Smooth muscle cell (in vitro differentiated cells): ENCODE results near the gene TRAPPC12. TPM values are rescaled to one million over a fixed set of nuclear protein-coding genes. Genes with fewer than 3 reads are reported as not detected.
A peak's percentile ranks its signal among the peaks of the same experiment; 100 is the strongest.

ENCODE experiments used
- DNase-seq: peaks from one replicate; lab custom pipeline; 2025; ENCODE audit not compliant: unreplicated experiment; lab: John Stamatoyannopoulos, UW
- H2AFZ ChIP-seq: fragments of 200-600 bp; sonication (generic); 2 replicates; pipeline ENCODE4 v1.6.0; 2016; ENCODE audit warnings: antibody characterized with exemption, low read depth, mild to moderate bottlenecking
- H3F3A ChIP-seq: fragments of 200-600 bp; sonication (generic); 2 replicates; pipeline ENCODE4 v1.6.0; 2017; ENCODE audit warnings: antibody characterized with exemption, low read depth
- H3K27ac ChIP-seq: fragments of 200-600 bp; sonication (generic); 2 replicates; pipeline ENCODE4 v1.5.1; 2016; ENCODE audit warnings: low read depth, mild to moderate bottlenecking
- H3K27me3 ChIP-seq: fragments of 200-600 bp; sonication (generic); 2 replicates; pipeline ENCODE4 v1.6.1; 2016; ENCODE audit warnings: low read depth, mild to moderate bottlenecking
- H3K36me3 ChIP-seq: fragments of 200-600 bp; sonication (generic); 2 replicates; pipeline ENCODE4 v1.5.1; 2016; ENCODE audit warnings: low read depth
- H3K4me1 ChIP-seq: fragments of 200-600 bp; sonication (generic); 2 replicates; pipeline ENCODE4 v1.5.1; 2016; ENCODE audit warnings: low read depth
- H3K4me2 ChIP-seq: fragments of 200-600 bp; sonication (generic); 2 replicates; pipeline ENCODE4 v1.6.0; 2016; ENCODE audit warnings: mild to moderate bottlenecking
- H3K4me3 ChIP-seq: fragments of 200-600 bp; sonication (generic); 2 replicates; pipeline ENCODE4 v1.5.1; 2016; ENCODE audit warnings: mild to moderate bottlenecking
- H3K79me2 ChIP-seq: fragments of 200-600 bp; sonication (generic); 2 replicates; pipeline ENCODE4 v1.6.0; 2016; ENCODE audit warnings: low read depth, mild to moderate bottlenecking
- H3K9ac ChIP-seq: fragments of 200-600 bp; sonication (generic); 2 replicates; pipeline ENCODE4 v1.6.0; 2016; ENCODE audit warnings: low read depth
- H3K9me3 ChIP-seq: fragments of 200-600 bp; sonication (generic); replicated peaks from 2 replicates; pipeline ENCODE4 v1.5.1; 2016; ENCODE audit warnings: low read depth
- H4K20me1 ChIP-seq: fragments of 200-600 bp; sonication (generic); 2 replicates; pipeline ENCODE4 v1.6.0; 2016; ENCODE audit warnings: low read depth
- CTCF ChIP-seq: fragments of 200-600 bp; sonication (generic); IDR thresholded peaks from 2 replicates; pipeline ENCODE4 v1.5.1; 2017; ENCODE audit warnings: borderline replicate concordance, mild to moderate bottlenecking, antibody characterized with exemption; ENCODE audit not compliant: insufficient read depth, poor library complexity, severe bottlenecking
- WGBS: methylation state at CpG from one replicate; pipeline ENCODE4 v1.1.7; 2016; ENCODE audit warnings: low lambda C conversion rate; 5-methylcytosine and 5-hydroxymethylcytosine counted together
- polyA plus RNA-seq: library from polyadenylated mRNA; unstranded; fragments of >200 nt; fragmentation: Nextera tagmentation; extraction: Ambion mirVana; gene quantifications from 2 replicates; pipeline ENCODE4 v1.2.1, GENCODE V29; 2016
- total RNA-seq: library from RNA; depleted of rRNA; stranded (reverse); fragments of >200 nt; gene quantifications from 2 replicates; pipeline ENCODE4 v1.2.3, GENCODE V29; 2014

The TRAPPC12 gene
- total and polyA plus RNA-seq, 2 experiments from 2014 or later: 26.0 to 55.4 TPM

DNA sequence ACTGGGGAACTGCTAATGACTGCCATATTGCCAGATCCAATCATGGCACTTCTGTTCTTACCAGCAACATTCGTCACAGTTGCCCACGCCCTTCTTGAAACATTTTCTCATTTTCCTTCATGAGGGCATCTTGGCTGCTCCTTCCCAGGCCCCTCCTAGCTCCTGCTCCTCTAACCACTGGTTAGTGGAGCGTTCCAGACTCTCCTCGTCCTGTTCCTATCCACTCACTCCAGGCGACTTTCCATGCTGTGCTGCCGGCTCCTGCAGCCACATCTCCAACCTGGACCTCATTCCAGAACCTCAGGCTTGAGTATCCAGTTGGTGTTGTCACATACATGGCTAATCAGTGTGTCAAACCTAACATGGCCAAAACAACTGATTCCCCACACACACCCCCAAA is 141.1 kb downstream of the TRAPPC12 start:
- Histone ChIP-seq H3K27me3 (no peaks in the 10 kb centered on the region), H3K36me3 (no peaks in the 10 kb centered on the region), H3K9ac (no peak overlapping the region), H2AFZ (no peak overlapping the region), H3K27ac (no peak overlapping the region), H3K9me3 (no peaks in the 10 kb centered on the region), H3K79me2 (peaks cover 16% of the 10 kb centered on the region), H3K4me2 (peak overlapping the region; percentile 90), H3F3A (peaks cover 9% of the 10 kb centered on the region), H4K20me1 (no peaks in the 10 kb centered on the region), H3K4me3 (no peak overlapping the region), H3K4me1 (peaks cover 11% of the 10 kb centered on the region)
- WGBS: 95% methylated on average over 6 of the region's 6 CpGs
- TF ChIP-seq CTCF: no peak
- no peak for DNase-seq

GRCh38 chr2:3522961-3523421 is 143.5 kb downstream of the TRAPPC12 start:
- Histone ChIP-seq H3K36me3 (no peaks in the 10 kb centered on the region), H3K27ac (peak overlapping the region; percentile 32), H2AFZ (no peak overlapping the region), H3K27me3 (no peaks in the 10 kb centered on the region), H3K4me3 (no peak overlapping the region), H3F3A (peaks cover 9% of the 10 kb centered on the region), H3K4me1 (peaks cover 6% of the 10 kb centered on the region), H3K9ac (no peak overlapping the region), H3K4me2 (peak overlapping the region; percentile 59), H3K79me2 (peaks cover 6% of the 10 kb centered on the region), H3K9me3 (no peaks in the 10 kb centered on the region), H4K20me1 (no peaks in the 10 kb centered on the region)
- no peak for DNase-seq
- whole genome bisulfite sequencing: 35% methylated on average over 13 of the region's 13 CpGs
- TF ChIP-seq CTCF: no peak

- H3K4me2 ChIP-seq: peak overlapping the region; percentile 59
- no peak overlapping the region for H3K4me3 ChIP-seq
- peak overlapping the region; percentile 32 for H3K27ac ChIP-seq
- H3K4me1 ChIP-seq: peaks cover 4% of the 10 kb centered on the region
- no peak for DNase-seq
- H3K27me3 ChIP-seq: no peaks in the 10 kb centered on the region
- H3K9ac ChIP-seq: no peak overlapping the region
- peaks cover under 1% of the 10 kb centered on the region for H3K79me2 ChIP-seq
- no peaks in the 10 kb centered on the region for H3K36me3 ChIP-seq
- no peaks in the 10 kb centered on the region for H4K20me1 ChIP-seq
- H3F3A ChIP-seq: peaks cover 9% of the 10 kb centered on the region
- no peaks in the 10 kb centered on the region for H3K9me3 ChIP-seq
- no peak overlapping the region for H2AFZ ChIP-seq
- WGBS: 25% methylated on average over 4 of the region's 4 CpGs
- no peak for TF ChIP-seq CTCF
Measured at GRCh38 chr2:3523551-3524041, 144.1 kb downstream of the TRAPPC12 start.

DNA sequence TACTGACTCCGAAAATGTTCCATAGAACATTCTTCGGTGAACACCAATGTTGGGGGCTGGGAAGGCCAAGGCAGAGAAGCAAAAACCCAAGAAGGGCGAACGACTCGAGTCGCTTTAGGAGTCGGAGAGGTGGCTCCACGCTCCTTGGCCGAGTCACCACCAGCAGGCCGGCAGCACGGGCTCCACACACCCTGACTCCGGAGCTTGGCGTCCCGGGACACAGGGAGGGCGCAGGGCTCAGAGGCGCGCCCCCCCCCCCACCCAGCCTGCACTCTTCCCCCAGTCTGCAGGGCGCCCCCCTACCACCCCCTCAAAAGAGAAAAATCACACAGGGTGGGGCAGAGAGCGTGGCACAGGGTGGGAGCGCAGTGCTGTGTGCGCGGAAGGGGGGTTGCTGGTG is 147.4 kb downstream of the TRAPPC12 start:
- Histone ChIP-seq H3K4me1 (no peaks in the 10 kb centered on the region), H3K79me2 (no peaks in the 10 kb centered on the region), H3K4me2 (no peak overlapping the region), H3K4me3 (no peak overlapping the region), H3F3A (peaks cover 9% of the 10 kb centered on the region), H3K9me3 (no peaks in the 10 kb centered on the region), H3K9ac (no peak overlapping the region), H3K27me3 (no peaks in the 10 kb centered on the region), H3K27ac (no peak overlapping the region), H4K20me1 (no peaks in the 10 kb centered on the region), H2AFZ (no peak overlapping the region), H3K36me3 (no peaks in the 10 kb centered on the region)
- TF ChIP-seq CTCF: no peak
- WGBS: 94% methylated on average over 19 of the region's 22 CpGs
- no peak for DNase-seq
